Left ventricle myocardium inferior (tissue), 1 donor: ENCODE measurements around the gene USP13. TPM values are rescaled to one million over a fixed set of nuclear protein-coding genes. Genes with fewer than 3 reads are reported as not detected.

Experiments used
- DNase-seq: peaks from one replicate; pipeline ENCODE4 v3.0.0-alpha.2; 2020
- H3K27ac ChIP-seq: fragments of 200-600 bp; replicated peaks from 2 replicates; pipeline ENCODE4 v1.8.0; 2021
- H3K27me3 ChIP-seq: fragments of 200-600 bp; 2 replicates; pipeline ENCODE4 v1.8.0; 2021; ENCODE audit warnings: low read depth
- H3K36me3 ChIP-seq: fragments of 200-600 bp; 2 replicates; pipeline ENCODE4 v1.8.0; 2021
- H3K4me1 ChIP-seq: fragments of 200-600 bp; 2 replicates; pipeline ENCODE4 v1.8.0; 2021
- H3K4me3 ChIP-seq: fragments of 200-600 bp; 2 replicates; pipeline ENCODE4 v1.8.0; 2021; ENCODE audit warnings: mild to moderate bottlenecking, moderate library complexity
- H3K9me3 ChIP-seq: fragments of 200-600 bp; replicated peaks from 2 replicates; pipeline ENCODE4 v1.8.0; 2021
- intact Hi-C: fragments of 100-400 bp; cut with micrococcal nuclease; formaldehyde crosslinking; loops from one replicate; pipeline ENCODE4 v1.11.0; 2022
- total RNA-seq: library from RNA; stranded (reverse); fragmentation: NEBNext Ultra II Directional; extraction: Animal tissue kit (Norgen Biotek cat#: 25700); gene quantifications from one replicate; pipeline ENCODE4 v1.2.1, GENCODE V29; 2021
- TF ChIP-seq, protein P1 (sequence below): fragments of 200-600 bp; IDR thresholded peaks from 2 replicates; pipeline ENCODE4 v1.8.0; 2021; ENCODE audit warnings: antibody characterized with exemption, mild to moderate bottlenecking, borderline replicate concordance
- donor health status: DM: no; HTN: yes; CAD: no; lungs with severe emphysema.

The USP13 gene
- total RNA-seq, 1 donor from 2014 or later, result 162 TPM

- intact Hi-C loops, result no loop called here
- peaks cover 94% of the 10 kb centered on the region for H3K4me1 ChIP-seq
Observed at GRCh38 chr3:179668429-179668828, 15.6 kb downstream of the USP13 start.

GRCh38 chr3:179670311-179670710, 17.5 kb downstream of the USP13 start:
- DNase-seq, result no peak
- intact Hi-C loops, result no loop called here
- TF ChIP-seq, protein P1, sequence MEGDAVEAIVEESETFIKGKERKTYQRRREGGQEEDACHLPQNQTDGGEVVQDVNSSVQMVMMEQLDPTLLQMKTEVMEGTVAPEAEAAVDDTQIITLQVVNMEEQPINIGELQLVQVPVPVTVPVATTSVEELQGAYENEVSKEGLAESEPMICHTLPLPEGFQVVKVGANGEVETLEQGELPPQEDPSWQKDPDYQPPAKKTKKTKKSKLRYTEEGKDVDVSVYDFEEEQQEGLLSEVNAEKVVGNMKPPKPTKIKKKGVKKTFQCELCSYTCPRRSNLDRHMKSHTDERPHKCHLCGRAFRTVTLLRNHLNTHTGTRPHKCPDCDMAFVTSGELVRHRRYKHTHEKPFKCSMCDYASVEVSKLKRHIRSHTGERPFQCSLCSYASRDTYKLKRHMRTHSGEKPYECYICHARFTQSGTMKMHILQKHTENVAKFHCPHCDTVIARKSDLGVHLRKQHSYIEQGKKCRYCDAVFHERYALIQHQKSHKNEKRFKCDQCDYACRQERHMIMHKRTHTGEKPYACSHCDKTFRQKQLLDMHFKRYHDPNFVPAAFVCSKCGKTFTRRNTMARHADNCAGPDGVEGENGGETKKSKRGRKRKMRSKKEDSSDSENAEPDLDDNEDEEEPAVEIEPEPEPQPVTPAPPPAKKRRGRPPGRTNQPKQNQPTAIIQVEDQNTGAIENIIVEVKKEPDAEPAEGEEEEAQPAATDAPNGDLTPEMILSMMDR, result no peak
- Histone ChIP-seq H3K4me3 (no peak overlapping the region), H3K36me3 (no peaks in the 10 kb centered on the region), H3K27ac (peak overlapping the region; percentile 37), H3K4me1 (peaks cover 86% of the 10 kb centered on the region), H3K27me3 (no peaks in the 10 kb centered on the region), H3K9me3 (no peaks in the 10 kb centered on the region)

More at GRCh38 chr3:179668429-179668828, 15.6 kb downstream of the USP13 start:
- TF ChIP-seq, protein P1, result no peak
- H3K27me3 ChIP-seq, result no peaks in the 10 kb centered on the region
- no peak overlapping the region for H3K4me3 ChIP-seq
- no peaks in the 10 kb centered on the region for H3K36me3 ChIP-seq
- H3K9me3 ChIP-seq, result no peaks in the 10 kb centered on the region
- peak overlapping the region; percentile 77 for H3K27ac ChIP-seq
- no peak for DNase-seq

DNA sequence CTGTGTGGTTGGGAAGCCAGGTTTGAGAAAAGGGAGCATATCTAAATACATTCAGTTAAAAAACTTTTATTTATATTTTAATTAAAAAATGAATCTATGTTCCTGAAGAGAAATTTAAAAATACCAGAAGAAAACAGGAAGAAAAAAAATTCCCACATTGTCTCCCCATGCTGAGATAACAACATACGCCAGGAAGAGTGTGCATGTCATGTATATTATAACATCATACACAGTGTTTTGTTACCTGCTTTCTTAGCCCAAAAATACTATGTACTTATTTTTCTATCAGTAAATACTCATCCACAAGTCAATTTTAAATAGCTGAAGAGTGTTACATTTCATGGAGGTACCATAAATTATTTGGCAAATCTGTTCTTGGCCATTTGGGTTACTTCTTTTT, 18.5 kb downstream of the USP13 start:
- Histone ChIP-seq H3K9me3 (no peaks in the 10 kb centered on the region), H3K4me3 (peak overlapping the region; percentile 38), H3K4me1 (peaks cover 76% of the 10 kb centered on the region), H3K27me3 (no peaks in the 10 kb centered on the region), H3K36me3 (no peaks in the 10 kb centered on the region), H3K27ac (peak overlapping the region; percentile 58)
- TF ChIP-seq, protein P1, result no peak
- intact Hi-C loops, result no loop called here
- DNase-seq, result no peak

- TF ChIP-seq, protein P1, result no peak
- Histone ChIP-seq H3K4me1 (peaks cover 71% of the 10 kb centered on the region), H3K36me3 (no peaks in the 10 kb centered on the region), H3K27ac (peak overlapping the region; percentile 58), H3K4me3 (peak overlapping the region; percentile 38), H3K27me3 (no peaks in the 10 kb centered on the region), H3K9me3 (no peaks in the 10 kb centered on the region)
- intact Hi-C loops, result no loop called here
- DNase-seq, result no peak
Observed at GRCh38 chr3:179671747-179672242, 19.0 kb downstream of the USP13 start.

- intact Hi-C loops, result no loop called here
- Histone ChIP-seq H3K27me3 (no peaks in the 10 kb centered on the region), H3K27ac (peak overlapping the region; percentile 58), H3K4me1 (peaks cover 64% of the 10 kb centered on the region), H3K36me3 (no peaks in the 10 kb centered on the region), H3K4me3 (no peak overlapping the region), H3K9me3 (no peaks in the 10 kb centered on the region)
- no peak for DNase-seq
- TF ChIP-seq, protein P1, result no peak
Observed at GRCh38 chr3:179672918-179673317, 20.1 kb downstream of the USP13 start.
